HG02642 (cell line): ENCODE measurements around the gene TENM4.

Source experiments
- ATAC-seq: cut with Tn5 transposase; IDR thresholded peaks from one replicate; pipeline ENCODE4 v1.9.1; 2021; ENCODE audit warnings: mild to moderate bottlenecking; ENCODE audit not compliant: unreplicated experiment, poor library complexity

TENM4 gene

DNA sequence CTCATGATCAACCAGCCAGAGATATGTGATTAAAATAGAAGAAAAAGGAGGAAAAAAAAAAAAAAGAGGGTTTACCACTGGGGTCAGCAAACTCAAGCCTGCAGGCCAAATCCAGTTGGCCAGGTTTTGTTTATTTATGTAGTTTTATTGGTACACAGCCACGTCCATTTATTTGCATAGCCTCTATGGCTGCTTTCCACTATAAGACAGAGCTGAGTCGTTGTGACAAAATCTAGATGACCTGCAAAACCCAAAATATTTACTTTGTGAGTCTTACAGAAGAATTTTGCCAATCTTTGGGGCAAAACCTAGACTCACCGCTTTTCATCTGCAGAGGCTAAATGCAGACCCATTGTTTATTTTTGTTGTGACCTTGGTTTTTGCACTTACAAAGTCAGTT lies 87.1 kb downstream of the TENM4 start:
- ATAC-seq, result no peak

DNA sequence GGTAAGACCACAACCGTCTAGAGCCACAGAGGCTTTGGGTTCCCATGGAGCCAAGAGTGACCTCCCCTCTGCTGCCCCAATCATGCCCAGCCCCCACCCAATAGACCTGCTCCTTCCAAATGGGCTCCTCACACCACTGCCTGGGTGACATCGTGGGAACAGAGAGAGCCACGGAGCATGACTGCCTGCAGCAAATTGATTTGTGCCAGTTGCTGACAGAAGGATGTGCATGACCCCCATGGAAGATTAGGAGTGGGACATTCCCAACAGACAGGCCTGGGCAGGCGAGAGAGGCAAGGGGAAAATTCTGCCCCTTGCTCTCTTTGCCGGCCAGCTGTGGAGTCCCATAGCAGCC lies 88.5 kb downstream of the TENM4 start:
- no peak for ATAC-seq

DNA sequence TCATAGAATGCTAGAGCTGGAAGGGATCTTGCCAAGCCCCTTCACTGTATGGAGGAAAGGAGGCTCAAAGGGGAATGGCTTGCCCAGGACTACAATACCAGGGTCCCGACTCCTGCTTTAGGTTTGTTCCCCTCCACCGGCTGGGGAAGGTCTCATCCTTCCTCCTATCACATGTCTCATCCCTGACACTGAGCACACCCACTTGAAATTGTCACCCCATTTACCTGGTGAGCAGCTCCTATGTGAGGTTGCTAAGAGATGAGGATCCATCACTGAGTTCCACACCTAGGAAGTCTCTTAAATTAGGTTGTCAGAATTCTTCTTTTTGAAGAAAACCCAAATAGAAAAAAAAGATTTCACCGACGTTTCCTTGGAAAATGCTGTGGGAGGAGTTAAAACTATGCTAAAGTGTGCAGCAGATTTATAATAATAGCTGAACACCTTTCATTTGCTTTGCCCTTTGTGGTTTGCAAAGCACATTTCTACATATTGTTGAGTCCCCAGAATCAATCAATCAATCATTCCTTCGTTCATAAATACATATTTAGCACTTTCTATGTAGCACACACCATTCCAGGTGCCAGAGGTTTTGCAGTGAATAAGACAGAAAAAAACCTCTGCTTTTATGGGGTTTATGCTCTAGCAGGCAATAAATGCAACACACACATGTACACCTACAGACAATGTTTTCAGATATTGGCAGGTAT lies 91.7 kb downstream of the TENM4 start:
- ATAC-seq, result no peak

DNA sequence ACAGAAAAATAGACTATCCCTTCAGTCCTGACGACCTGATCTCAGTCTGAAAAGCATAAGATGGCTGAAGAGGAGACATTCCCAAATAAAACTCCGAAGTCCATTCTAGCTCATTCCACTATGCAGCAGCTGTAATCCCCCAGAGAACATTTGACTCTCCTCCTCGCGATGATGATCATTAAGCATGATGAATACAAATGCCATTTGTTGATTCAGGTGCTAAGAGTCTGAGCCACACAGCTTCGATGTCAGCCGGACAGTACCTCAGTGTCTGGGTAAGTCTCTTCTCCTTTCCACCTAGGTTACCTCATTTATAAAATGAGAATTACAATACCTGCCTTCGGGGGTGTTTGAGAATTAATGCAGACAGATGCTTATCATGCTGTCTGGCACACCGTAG lies 94.8 kb downstream of the TENM4 start:
- ATAC-seq, result no peak

DNA sequence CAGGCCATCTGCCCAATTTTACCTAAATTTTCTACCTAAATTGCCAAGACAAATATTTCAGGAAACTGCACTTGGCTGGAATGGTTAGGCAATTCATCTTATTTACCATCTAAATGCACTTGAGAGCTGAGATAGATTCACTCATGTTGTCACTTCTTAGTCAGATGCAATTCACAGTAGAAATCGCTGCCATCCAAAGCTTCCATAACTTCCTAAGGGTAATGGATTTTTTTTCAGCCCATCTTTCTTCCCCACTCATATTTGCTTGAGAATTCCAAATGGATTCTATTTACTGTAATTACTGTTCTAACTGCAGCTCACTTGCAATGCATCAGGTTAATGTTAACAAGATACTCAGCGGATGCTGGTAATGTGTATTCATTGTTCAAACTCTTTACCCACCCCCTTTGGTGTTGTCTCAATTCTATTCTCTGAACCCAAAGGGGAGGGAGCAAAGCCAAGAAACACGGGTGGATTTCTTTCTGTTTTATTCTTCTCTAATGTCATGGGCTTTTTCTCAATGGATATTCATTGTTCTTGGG lies 96.0 kb downstream of the TENM4 start:
- ATAC-seq, result no peak

DNA sequence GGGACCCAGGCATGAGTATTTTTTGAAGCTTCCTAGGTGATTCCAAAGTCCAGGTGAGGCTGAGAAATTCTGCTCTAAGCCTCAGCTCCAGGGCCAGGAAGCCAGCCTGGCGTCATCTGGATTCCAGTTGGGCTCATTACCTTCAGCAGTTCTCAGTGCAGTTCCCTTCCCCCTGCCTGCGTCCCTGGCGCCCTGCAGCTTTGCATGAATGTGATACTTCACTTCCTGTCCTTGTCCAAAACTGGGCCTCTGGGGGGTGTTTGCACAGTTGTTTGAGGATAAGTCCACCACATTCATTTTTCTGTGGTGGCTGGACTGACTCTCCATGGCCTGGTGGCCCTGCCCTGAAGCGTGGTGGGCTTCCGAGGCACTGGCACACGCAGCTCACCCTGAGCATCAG lies 98.1 kb downstream of the TENM4 start:
- ATAC-seq, result no peak

DNA sequence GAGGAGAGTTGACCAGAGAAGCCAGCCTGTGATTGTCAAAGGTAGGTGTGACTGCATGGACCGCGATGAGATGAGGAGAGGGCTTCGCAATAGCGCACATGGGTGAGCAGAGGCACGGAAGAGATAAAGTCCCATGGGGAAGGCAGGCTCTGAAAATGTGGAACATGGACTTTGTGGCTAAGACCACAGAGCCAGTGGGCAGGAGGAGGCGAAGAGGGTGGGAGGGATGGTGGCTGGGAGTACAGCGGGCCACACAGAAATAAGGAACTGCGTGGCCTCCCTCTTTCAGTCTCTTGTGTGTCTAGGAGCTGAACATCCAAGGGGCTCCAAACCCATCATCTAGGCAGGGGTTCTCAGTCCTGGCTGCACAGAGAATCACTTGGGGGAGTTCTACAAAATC lies 98.6 kb downstream of the TENM4 start:
- ATAC-seq, result no peak

DNA sequence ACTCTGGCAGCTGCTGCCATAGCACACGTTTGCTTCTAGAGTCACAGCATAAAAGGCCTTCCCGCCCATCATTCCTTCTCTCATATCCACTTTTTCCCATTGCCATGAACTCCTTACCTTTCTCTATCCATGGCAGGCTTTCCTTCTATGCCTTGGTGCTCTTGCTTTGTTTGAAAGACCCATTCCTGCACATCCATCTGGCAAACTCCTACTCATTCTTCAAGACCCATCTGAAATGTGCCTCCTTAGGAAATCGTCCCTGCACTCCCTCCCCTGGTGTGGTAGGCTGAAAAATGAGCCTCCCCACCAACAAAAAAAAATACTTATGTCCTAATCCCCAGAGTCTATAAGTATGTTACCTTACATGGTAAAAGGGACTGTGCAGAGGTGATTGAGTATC lies 100.3 kb downstream of the TENM4 start:
- ATAC-seq, result no peak

DNA sequence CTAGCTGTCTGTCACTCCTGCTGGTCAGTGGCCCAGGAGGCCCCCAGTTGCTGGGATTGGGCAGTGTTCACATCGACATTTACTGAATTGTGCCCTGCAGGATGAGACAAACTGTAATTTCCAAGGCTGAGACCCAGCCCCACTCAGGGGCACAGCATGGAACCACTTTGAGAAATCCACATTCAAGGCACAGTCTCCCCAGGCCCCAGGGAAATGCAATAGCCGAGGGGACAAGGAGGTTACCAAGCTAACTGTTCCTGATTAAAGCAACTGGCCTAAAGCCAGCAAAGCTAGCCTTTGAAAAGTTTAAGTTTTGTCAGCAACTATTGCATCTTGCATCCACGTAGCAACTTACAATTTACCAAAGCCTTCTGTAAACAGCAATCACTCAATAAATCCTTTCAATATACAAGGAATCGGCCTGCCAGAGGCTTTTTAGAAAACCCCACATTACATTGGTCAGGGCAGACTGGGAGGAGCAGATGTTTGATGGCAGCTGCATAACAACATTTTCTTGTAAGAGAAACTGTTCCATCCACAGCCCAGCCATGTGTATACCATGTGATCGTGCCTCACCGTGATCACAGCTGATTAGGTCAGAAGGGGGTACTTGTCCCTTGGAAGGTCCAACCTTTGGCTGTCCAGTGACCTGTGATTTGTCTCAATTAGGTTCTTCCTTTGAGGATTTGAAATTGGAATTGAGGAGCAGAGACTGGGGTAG lies 103.9 kb downstream of the TENM4 start:
- ATAC-seq, result no peak

DNA sequence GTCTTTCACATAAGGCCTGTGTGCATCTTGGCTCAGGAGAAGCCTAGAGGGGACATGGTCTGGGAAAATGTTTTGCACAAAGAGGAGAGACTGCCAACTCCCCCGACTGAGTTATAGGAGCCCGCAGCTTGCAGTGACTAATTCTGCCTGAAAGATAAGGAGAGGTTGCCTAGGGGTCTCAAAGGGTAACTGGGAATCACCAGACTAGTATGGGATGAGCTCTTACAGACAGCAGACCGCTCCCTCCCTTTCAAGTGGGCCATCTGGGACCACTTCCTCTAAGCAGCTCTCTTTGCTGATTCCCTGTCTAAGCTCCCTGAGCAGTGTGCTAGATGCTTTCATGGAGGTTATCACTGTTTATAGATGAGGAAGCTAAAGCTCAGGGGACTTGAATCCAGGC lies 105.1 kb downstream of the TENM4 start:
- ATAC-seq, result no peak

DNA sequence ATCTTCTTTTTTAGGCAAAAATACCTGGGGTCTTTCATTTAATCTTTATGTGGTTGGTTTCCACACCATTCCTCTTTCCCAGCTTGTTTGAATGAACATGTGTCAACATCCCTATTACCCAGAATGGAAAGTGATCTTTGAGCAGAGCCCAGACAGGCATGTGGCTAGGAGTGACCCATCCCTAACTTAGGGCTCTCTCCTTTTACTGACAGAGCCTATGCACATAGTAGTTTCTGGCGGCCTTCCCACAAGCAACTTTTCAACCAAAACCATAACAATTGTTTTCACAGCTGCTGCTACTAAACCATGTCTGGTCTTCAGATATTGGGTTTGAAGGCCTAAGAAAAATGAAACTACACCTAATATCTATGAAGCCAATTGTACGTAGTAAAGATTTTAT lies 107.5 kb downstream of the TENM4 start:
- ATAC-seq, result no peak

DNA sequence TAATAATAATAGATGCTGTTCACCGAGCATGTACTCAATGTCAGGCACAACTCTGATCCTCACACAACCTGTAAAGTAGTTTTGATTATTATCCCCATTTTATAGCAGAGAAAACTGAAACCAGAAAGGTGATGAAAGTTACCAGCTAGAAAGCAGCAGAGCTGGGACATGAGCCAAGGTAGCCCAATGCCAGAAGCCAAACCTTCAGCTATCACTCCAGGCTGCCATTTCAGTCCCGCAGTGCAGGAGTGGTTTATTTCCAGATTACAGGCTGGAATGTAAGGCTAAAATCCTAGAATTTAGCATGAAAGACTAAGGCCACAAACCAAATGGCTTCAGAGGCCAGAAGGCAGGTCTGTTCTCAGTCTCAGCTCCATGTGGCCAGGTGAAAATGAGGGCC lies 108.8 kb downstream of the TENM4 start:
- no peak for ATAC-seq

DNA sequence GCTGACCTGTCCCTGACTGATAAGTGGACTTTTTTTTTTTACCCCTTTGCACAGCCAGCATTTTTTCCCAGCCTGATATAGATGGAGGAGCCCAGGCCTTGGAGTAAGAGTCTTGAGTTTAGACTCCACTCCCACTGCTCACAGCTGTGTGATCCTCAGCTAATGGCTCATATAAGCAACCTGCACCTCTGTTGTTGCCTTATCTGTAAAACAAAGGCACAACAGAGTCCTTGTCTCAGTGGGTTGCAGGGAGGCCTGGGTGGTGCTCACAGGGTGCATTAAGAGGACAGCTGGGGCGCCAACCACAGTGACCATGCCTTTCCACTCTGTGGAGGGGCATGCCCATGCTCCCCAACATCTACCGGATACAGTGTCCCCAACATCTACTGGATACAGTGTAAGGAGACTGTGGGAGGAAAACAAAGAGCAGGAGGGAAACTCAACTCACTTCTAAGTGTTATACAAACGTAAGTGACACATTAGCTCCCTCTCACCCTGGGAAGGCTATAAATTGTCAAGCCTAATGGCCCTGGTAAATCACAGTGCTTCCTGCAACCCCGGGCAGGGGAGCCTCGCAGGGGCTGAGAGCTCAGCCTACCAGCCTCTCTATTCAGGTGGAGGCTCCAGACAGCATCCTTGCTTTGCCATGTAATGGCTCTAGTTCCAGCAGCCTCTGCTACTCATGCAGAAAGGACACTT lies 109.5 kb downstream of the TENM4 start:
- ATAC-seq, result no peak

DNA sequence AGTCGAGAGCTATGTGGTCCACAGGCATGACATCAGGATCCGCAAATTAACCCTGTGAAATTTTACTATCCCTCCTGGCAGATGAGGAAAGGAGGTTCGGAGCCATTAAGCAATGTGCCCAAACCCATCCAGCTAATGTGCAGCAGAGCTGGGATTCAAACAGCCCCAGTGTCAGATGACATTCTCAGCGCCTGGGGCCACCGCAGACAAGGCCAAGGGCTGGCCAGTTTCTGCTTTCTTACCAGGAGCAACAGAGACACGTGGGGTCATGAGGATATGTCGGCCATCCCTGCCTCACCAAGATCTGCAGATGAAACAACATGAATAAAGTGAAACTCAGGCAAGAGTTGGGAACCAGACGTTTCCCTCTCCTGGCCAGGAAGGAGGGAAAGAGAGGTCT lies 110.2 kb downstream of the TENM4 start:
- ATAC-seq, result no peak

DNA sequence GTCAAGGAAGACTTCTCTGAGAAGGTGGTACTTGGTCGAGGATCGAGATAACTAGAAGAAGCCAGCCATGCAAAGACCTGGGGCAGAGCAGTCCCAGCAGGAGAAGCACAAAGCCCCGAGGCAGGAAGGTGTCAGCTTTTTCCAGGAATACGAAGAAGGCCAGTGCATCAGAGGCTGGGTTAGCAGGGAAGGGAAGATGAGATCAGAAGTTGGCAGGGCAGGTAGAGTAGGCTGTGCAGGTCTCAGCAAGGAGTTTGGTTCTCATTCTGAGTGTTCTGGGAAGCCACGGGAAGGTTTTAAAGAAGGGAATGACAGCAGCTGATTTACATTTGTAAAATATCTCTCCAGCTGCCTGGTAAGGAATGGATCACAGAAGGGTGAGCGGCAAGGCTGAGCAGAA lies 111.3 kb downstream of the TENM4 start:
- ATAC-seq, result no peak

DNA sequence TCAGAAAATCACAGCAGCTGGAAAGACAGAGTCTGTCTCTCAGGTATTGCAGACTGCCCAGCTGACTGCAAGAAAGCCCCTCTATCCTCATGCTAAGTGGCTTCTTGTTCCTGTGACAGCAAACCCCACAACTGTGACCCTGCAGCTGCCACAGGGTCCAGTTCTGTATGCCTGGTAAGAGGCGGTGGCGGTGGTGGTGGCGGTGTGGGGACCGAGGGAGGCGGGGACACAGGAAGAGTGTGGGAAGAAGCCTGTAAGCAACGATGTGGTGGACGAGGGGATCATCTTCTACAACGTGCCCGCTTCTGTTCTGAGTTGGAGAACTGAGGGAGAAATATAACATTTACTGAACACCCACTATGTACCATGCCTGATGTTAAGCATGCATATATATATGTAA lies 112.4 kb downstream of the TENM4 start:
- ATAC-seq, result no peak

DNA sequence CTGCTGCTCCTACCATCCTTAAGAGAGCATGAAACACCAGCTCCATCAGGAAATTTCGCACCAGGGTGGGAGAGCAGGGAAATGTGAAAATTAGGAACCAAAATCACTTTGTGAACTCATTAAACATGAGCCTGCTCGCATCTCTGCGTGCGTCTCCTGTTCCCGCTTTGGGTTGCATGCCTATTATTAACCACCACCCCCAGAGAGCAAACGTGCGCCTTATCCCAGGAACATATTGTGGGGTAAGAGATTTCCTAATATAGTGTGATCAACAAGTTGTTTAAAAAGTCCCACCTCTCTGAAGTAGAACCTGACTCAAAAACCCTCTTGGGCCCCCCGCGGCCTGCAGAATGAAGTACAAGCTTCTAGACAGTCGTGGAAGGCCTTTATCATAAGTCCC lies 115.0 kb downstream of the TENM4 start:
- no peak for ATAC-seq

DNA sequence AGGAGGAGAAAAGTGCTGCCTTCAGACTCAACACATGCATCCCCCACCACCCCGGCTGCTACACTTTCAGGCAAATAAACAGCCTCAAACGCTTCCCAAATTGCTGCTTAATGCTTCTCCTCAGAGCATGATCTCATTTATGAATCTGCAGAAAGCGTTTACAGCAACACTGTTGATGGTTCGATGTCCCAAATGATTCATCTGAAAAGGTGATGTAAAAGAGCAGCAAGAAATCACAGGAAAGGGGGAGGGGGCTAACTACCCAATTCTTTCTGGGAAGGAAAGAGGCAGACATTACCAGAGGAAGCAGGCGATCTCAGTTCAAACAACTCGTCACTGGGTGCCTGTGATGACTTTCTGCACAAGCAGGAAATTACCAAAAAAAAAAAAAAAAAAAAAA lies 119.6 kb downstream of the TENM4 start:
- no peak for ATAC-seq

DNA sequence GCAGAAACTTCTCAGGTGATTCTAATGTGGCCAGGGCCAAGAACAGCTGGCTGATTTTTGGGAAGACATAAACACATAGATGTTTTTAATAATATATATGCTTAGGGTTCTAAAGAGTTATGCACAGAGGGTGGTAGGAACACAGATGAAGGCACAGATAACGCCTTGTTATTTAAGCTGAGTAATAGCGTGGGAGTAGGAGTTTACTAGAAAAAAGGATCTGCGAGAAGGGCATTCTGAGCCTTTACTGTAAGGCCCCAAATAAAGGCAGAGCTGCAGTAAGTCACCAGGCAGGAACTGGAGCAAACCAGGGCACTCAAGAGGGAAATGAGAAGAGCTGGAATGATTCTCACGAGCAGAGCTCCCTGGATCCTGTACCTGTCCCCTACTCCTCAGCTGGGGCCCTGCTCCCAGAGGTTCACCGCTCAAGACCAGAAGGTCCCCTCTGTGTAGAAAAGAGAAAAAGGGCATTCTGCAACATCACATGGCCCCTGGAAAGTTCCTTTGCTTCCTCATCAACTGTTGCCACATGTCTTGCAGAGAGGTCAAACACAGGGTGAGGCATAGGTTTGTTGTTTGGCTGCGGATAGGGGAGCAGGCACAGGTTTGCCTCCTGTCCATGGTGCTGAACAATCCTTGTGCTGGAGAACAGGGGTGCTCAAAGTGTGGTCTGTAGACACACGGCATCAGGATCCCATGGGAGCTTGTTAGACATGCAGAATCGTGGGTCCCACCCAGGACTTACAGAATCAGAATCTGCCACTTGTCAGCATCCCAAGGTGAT lies 125.7 kb downstream of the TENM4 start:
- ATAC-seq, result no peak

DNA sequence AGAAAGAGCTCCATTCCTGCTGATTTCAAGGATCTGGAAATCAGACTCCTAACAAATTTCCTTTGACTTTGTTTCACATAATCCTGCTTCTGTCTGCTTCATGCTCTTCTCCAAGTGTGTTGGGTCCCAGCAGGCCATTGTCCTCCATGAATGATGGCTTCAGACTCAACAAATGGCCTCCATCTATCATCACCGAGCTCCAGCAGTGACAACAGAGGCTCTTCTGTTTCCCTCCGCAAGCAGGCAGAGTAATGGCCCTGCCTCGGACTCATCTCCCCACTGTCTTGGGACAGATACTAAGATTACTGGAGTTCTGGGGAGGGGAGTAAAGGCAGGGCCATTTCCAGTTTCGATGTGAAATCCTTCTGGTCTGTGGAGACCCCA lies 127.3 kb downstream of the TENM4 start:
- no peak for ATAC-seq
